Measurements from ENCODE around the gene TAL1. TPM values are rescaled to one million over a fixed set of nuclear protein-coding genes. Genes with fewer than 3 reads are reported as not detected.

Gene TAL1
- total and polyA plus RNA-seq, 2 of the 8 experiments (the other 6 are each of a cell fraction or from before 2014, with no cell fraction given), result 0.09 to 0.15 TPM

DNA sequence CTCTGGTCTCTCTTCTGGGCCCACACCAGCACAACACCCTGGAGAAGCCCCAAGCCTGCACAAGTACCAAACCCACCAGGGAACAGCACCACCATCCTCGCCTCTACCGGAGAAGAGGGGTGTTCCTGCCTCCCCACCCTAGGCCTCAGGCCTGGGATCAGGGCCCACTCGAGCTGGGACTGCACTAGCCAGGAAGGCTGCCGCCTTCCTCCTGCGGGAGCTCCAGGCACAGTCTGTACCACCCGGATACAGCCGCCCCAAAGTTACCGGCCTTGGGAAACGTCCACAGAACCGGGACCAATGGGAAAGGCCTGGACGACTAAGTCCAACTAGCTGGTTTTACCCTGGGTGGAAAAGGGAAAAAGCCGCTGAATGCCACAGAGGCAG, 3.4 kb downstream of the TAL1 start:
- H2BK20ac ChIP-seq (ENCODE audit: low read length), result 0 out of 2 replicates have a peak overlapping the region, but pooled peaks have one; percentile 80
- peaks cover 90 to 100% (median 100%) of the 10 kb centered on the region in 4 experiments for H3K27me3 ChIP-seq (replicated peaks in 1 of 4; ENCODE audit: control insufficient read depth in 3 of 4, extremely low read depth in 1 of 4, insufficient read depth in 3 of 4, low read length in 3 of 4)
- peak in 1 of 2 experiments; percentile 62 for DNase-seq (ENCODE audit: low read depth in 1 of 2, low spot score in 2 of 2)
- H3K9me3 ChIP-seq (ENCODE audit: insufficient read depth in 2 of 2, low read depth in 1 of 2, low read length in 1 of 2), result no peaks in the 10 kb centered on the region
- no peak overlapping the region for H4K5ac ChIP-seq (ENCODE audit: insufficient read length, low read depth, low read length)
- no peak overlapping the region for H3K56ac ChIP-seq (replicated peaks; ENCODE audit: insufficient read length, low read depth, low read length)
- no peak overlapping the region; the same call in 1 of the 2 replicates for H4K8ac ChIP-seq (ENCODE audit: extremely low read depth, insufficient read depth, low read length)
- TF ChIP-seq SUZ12 (IDR thresholded peaks at IDR 0.05; ENCODE audit: low read length) (0 out of 2 replicates have a peak, but pooled peaks have one; percentile 73), EZH2 (IDR thresholded peaks at IDR 0.05; ENCODE audit: low read depth, low read length, severe bottlenecking) (peak; percentile 69), GTF2F1 (IDR thresholded peaks at IDR 0.05; ENCODE audit: borderline replicate concordance, low read depth, low read length) (no peak)
- H3K27ac ChIP-seq (ENCODE audit: low read depth, low read length), result no peak overlapping the region
- H3K36me3 ChIP-seq (ENCODE audit: control insufficient read depth in 2 of 4, insufficient read depth in 4 of 4, low read length in 3 of 4), result no peaks in the 10 kb centered on the region; a peak in 1 of 8 replicates
- H3K23me2 ChIP-seq (ENCODE audit: low read depth, low read length), result peaks cover 11% of the 10 kb centered on the region
- peak overlapping the region in 3 of 4 experiments; percentile 4 to 59 (median 35); a peak in 5 of 8 replicates for H3K4me3 ChIP-seq (ENCODE audit: extremely low read depth in 1 of 4, insufficient read depth in 2 of 4, low read depth in 3 of 4, low read length in 4 of 4)
- POLR2A ChIA-PET (ENCODE audit: partially characterized antibody), result interaction anchor here (0.5 to 2.1 kb wide), 3 partner anchors 28 to 50 kb away, joined by 4 to 5 read pairs (median 4); no protein-coding TSS in a partner anchor
- peaks cover 5 to 17% of the 10 kb centered on the region in 2 experiments for H4K20me1 ChIP-seq (replicated peaks in 1 of 2; ENCODE audit: control insufficient read depth in 1 of 2, insufficient read depth in 2 of 2, low read length in 2 of 2)
- no peaks in the 10 kb centered on the region for H3K79me1 ChIP-seq (ENCODE audit: low read depth, low read length)
- CTCF ChIA-PET (ENCODE audit: partially characterized antibody), result interaction anchor here (0.9 to 5.9 kb wide), 9 partner anchors 10 to 203 kb away, joined by 3 to 30 read pairs (median 4); partner anchors contain the start of gene PDZK1IP1
- no peak overlapping the region for H2BK5ac ChIP-seq (ENCODE audit: low read depth, low read length)
- no peak for FAIRE-seq
- no peak overlapping the region for H4K91ac ChIP-seq (replicated peaks; ENCODE audit: insufficient read length, low read length)
- whole genome bisulfite sequencing, 2 experiments (ENCODE audit: extremely low coverage in 1 of 2, insufficient coverage in 1 of 2, insufficient read length in 1 of 2, insufficient replicate concordance in 2 of 2, low coverage in 1 of 2, low lambda C conversion rate in 2 of 2, missing lambda C conversion rate in 1 of 2), result 11% methylated on average over 11 of the region's 12 CpGs; no CpG with 5 or more reads in 1 of the 2 experiments
- H3K18ac ChIP-seq (ENCODE audit: extremely low read depth, low read length), result peak overlapping the region; percentile 3
- no peak overlapping the region for H3K4ac ChIP-seq (replicated peaks; ENCODE audit: insufficient read length, low read depth, low read length)
- no peak overlapping the region for H2BK12ac ChIP-seq (ENCODE audit: low read depth, low read length)
- 0 out of 2 replicates have a peak overlapping the region, but pooled peaks have one; percentile 88 for H2BK15ac ChIP-seq (ENCODE audit: low read length)
- H3K4me2 ChIP-seq (ENCODE audit: insufficient read depth in 1 of 2, low read depth in 2 of 2, low read length in 2 of 2), result peak overlapping the region; percentile 71 to 97
- no peak overlapping the region for H2BK120ac ChIP-seq (replicated peaks; ENCODE audit: low read depth, low read length)
- no peaks in the 10 kb centered on the region for H3K79me2 ChIP-seq (ENCODE audit: control insufficient read depth in 1 of 2, insufficient read depth in 2 of 2, low read length in 2 of 2)
- H2AFZ ChIP-seq (ENCODE audit: low read length), result no peak overlapping the region
- H3K4me1 ChIP-seq (replicated peaks in 1 of 4; ENCODE audit: control insufficient read depth in 3 of 4, insufficient read depth in 4 of 4, low read length in 3 of 4), result peaks cover 11 to 54% (median 39%) of the 10 kb centered on the region in 4 experiments
- no peak overlapping the region for H3K23ac ChIP-seq (ENCODE audit: insufficient read length)
- no peak overlapping the region for H2AK5ac ChIP-seq (ENCODE audit: low read depth, low read length)
- no peak overlapping the region for H3K9ac ChIP-seq (replicated peaks in 1 of 4; ENCODE audit: extremely low read depth in 1 of 4, low read depth in 3 of 4, low read length in 3 of 4)
- no peak overlapping the region for H3K14ac ChIP-seq (ENCODE audit: insufficient read length)

Data from H1 (cell line).